HG03066 (cell line): ENCODE results near the gene ZFYVE26.
"Not testable (repeated sequence)": the region's sequence is repeated elsewhere in the genome, so short reads cannot be mapped to it uniquely, and the experiment has no call there.

Source experiments
- ATAC-seq: cut with Tn5 transposase; IDR thresholded peaks from one replicate; pipeline ENCODE4 v1.9.1; 2021; ENCODE audit warnings: low read depth; ENCODE audit not compliant: unreplicated experiment

Gene ZFYVE26

GRCh38 chr14:67718265-67718664 is 98.1 kb downstream of the ZFYVE26 start:
- ATAC-seq: no peak

- no peak for ATAC-seq
Measured at GRCh38 chr14:67717048-67717447, 99.3 kb downstream of the ZFYVE26 start.

GRCh38 chr14:67710209-67710608 is 106.2 kb downstream of the ZFYVE26 start:
- ATAC-seq: no peak

GRCh38 chr14:67709796-67710195 is 106.6 kb downstream of the ZFYVE26 start:
- not testable (repeated sequence) for ATAC-seq

- ATAC-seq: not testable (repeated sequence)
Measured at GRCh38 chr14:67709346-67709745, 107.0 kb downstream of the ZFYVE26 start.

- no peak for ATAC-seq
Measured at GRCh38 chr14:67705211-67705610, 111.2 kb downstream of the ZFYVE26 start.

- no peak for ATAC-seq
Measured at GRCh38 chr14:67704484-67705089, 111.8 kb downstream of the ZFYVE26 start.

GRCh38 chr14:67703997-67704396 is 112.4 kb downstream of the ZFYVE26 start:
- ATAC-seq: no peak

GRCh38 chr14:67701492-67701891 is 114.9 kb downstream of the ZFYVE26 start, which contains the start of gene RDH12:
RDH12 (plus strand) TSS chr14:67701886; CDS start chr14:67722643, 20,757 bp downstream.
- ATAC-seq: not testable (repeated sequence)

- no peak for ATAC-seq
Measured at GRCh38 chr14:67698179-67698578, 118.2 kb downstream of the ZFYVE26 start.

GRCh38 chr14:67697006-67697405 is 119.4 kb downstream of the ZFYVE26 start:
- no peak for ATAC-seq
